Hepatocyte (in vitro differentiated cells): ENCODE measurements around the gene TNRC6A.

Source experiments
- CTCF ChIP-seq: fragments of 200-600 bp; sonication (generic); IDR thresholded peaks from 2 replicates; pipeline ENCODE4 v1.5.1; 2016; ENCODE audit warnings: antibody characterized with exemption, mild to moderate bottlenecking; ENCODE audit not compliant: poor library complexity
- EZH2phosphoT487 ChIP-seq: fragments of 200-600 bp; sonication (generic); IDR thresholded peaks from one replicate; pipeline ENCODE4 v1.6.1; 2018; ENCODE audit warnings: antibody characterized with exemption, mild to moderate bottlenecking, low read depth, moderate library complexity; ENCODE audit not compliant: unreplicated experiment, severe bottlenecking

GRCh38 chr16:24688359-24688758 lies 41.1 kb upstream of the TNRC6A start:
- no peak for TF ChIP-seq CTCF
- no peak for TF ChIP-seq EZH2phosphoT487
